ENCODE measurements around the gene BRCC3. TPM values are rescaled to one million over a fixed set of nuclear protein-coding genes. Genes with fewer than 3 reads are reported as not detected.

BRCC3 gene
- total RNA-seq, 1 donor from 2014 or later: 10.8 TPM

GRCh38 chrX:155027509-155028066, 43.7 kb upstream of the BRCC3 start:
- Histone ChIP-seq H3K27me3 (ENCODE audit: control insufficient read depth, insufficient read depth, low read length) (no peaks in the 10 kb centered on the region), H3K4me3 (ENCODE audit: low read depth, low read length) (peak overlapping the region; percentile 75), H3K36me3 (ENCODE audit: control insufficient read depth, insufficient read depth, low read length) (no peaks in the 10 kb centered on the region)
- no peak for DNase-seq (ENCODE audit: low read depth)
- TF ChIP-seq CTCF (IDR thresholded peaks at IDR 0.05; ENCODE audit: insufficient read depth, low read length, poor library complexity, severe bottlenecking): no peak

GRCh38 chrX:155028129-155028528, 43.2 kb upstream of the BRCC3 start:
- TF ChIP-seq CTCF (IDR thresholded peaks at IDR 0.05; ENCODE audit: insufficient read depth, low read length, poor library complexity, severe bottlenecking): no peak
- no peak for DNase-seq (ENCODE audit: low read depth)
- no peaks in the 10 kb centered on the region for H3K36me3 ChIP-seq (ENCODE audit: control insufficient read depth, insufficient read depth, low read length)
- H3K4me3 ChIP-seq (ENCODE audit: low read depth, low read length): peak overlapping the region; percentile 9
- no peaks in the 10 kb centered on the region for H3K27me3 ChIP-seq (ENCODE audit: control insufficient read depth, insufficient read depth, low read length)

GRCh38 chrX:155028877-155029291, 42.4 kb upstream of the BRCC3 start:
- TF ChIP-seq CTCF (IDR thresholded peaks at IDR 0.05; ENCODE audit: insufficient read depth, low read length, poor library complexity, severe bottlenecking): no peak
- Histone ChIP-seq H3K27me3 (ENCODE audit: control insufficient read depth, insufficient read depth, low read length) (no peaks in the 10 kb centered on the region), H3K4me3 (ENCODE audit: low read depth, low read length) (no peak overlapping the region), H3K36me3 (ENCODE audit: control insufficient read depth, insufficient read depth, low read length) (no peaks in the 10 kb centered on the region)
- no peak for DNase-seq (ENCODE audit: low read depth)

- Histone ChIP-seq H3K27me3 (ENCODE audit: control insufficient read depth, insufficient read depth, low read length) (no peaks in the 10 kb centered on the region), H3K4me3 (ENCODE audit: low read depth, low read length) (no peak overlapping the region), H3K36me3 (ENCODE audit: control insufficient read depth, insufficient read depth, low read length) (no peaks in the 10 kb centered on the region)
- TF ChIP-seq CTCF (IDR thresholded peaks at IDR 0.05; ENCODE audit: insufficient read depth, low read length, poor library complexity, severe bottlenecking): no peak
- no peak for DNase-seq (ENCODE audit: low read depth)
Measured at GRCh38 chrX:155031657-155032056, 39.7 kb upstream of the BRCC3 start.

GRCh38 chrX:155035688-155036087, 35.6 kb upstream of the BRCC3 start:
- H3K4me3 ChIP-seq (ENCODE audit: low read depth, low read length): no peak overlapping the region
- no peaks in the 10 kb centered on the region for H3K27me3 ChIP-seq (ENCODE audit: control insufficient read depth, insufficient read depth, low read length)
- DNase-seq (ENCODE audit: low read depth): no peak
- TF ChIP-seq CTCF (IDR thresholded peaks at IDR 0.05; ENCODE audit: insufficient read depth, low read length, poor library complexity, severe bottlenecking): no peak
- H3K36me3 ChIP-seq (ENCODE audit: control insufficient read depth, insufficient read depth, low read length): no peaks in the 10 kb centered on the region

GRCh38 chrX:155046129-155046810, 25.0 kb upstream of the BRCC3 start:
- no peak for DNase-seq (ENCODE audit: low read depth)
- Histone ChIP-seq H3K4me3 (ENCODE audit: low read depth, low read length) (no peak overlapping the region), H3K36me3 (ENCODE audit: control insufficient read depth, insufficient read depth, low read length) (no peaks in the 10 kb centered on the region), H3K27me3 (ENCODE audit: control insufficient read depth, insufficient read depth, low read length) (no peaks in the 10 kb centered on the region)
- TF ChIP-seq CTCF (IDR thresholded peaks at IDR 0.05; ENCODE audit: insufficient read depth, low read length, poor library complexity, severe bottlenecking): no peak

Measured in kidney epithelial cell (primary cell).